Stimulated activated naive B cell treated with anti-CD40 and anti-IgM and Interleukin-4, amounts not matched to agents 10 μg/mL and 1 μg/mL and 100 μg/mL, for 72 hours (primary cell): ENCODE results near the gene FREM2.

Experiments used
- ATAC-seq, 2 donors: fragments of 150-1000 bp; cut with Tn5 transposase; replicated peaks; 2 replicates each; pipeline ENCODE4 v1.10.0; 2021; ENCODE audit warnings: moderate library complexity in 1 of 2
- DNase-seq: peaks from one replicate; pipeline ENCODE4 v3.0.0; 2021
- H3K27ac Mint-ChIP-seq: one replicate; pipeline ENCODE4 v1.8.0; 2022; ENCODE audit warnings: mild to moderate bottlenecking, mixed read lengths
- H3K27me3 Mint-ChIP-seq, 2 donors: one replicate each; pipeline ENCODE4 v1.8.0; 2022; ENCODE audit warnings: mixed read lengths in 2 of 2
- H3K36me3 Mint-ChIP-seq, 2 donors: one replicate each; pipeline ENCODE4 v1.8.0; 2022; ENCODE audit warnings: mixed read lengths in 2 of 2, mild to moderate bottlenecking in 1 of 2
- H3K4me1 Mint-ChIP-seq, 2 donors: one replicate each; pipeline ENCODE4 v1.8.0; 2022; ENCODE audit warnings: mixed read lengths in 2 of 2, mild to moderate bottlenecking in 1 of 2
- H3K4me3 Mint-ChIP-seq, 2 donors: one replicate each; pipeline ENCODE4 v1.8.0; 2022; ENCODE audit warnings: mild to moderate bottlenecking in 2 of 2, mixed read lengths in 2 of 2, moderate library complexity in 1 of 2
- H3K9me3 Mint-ChIP-seq, 2 donors: one replicate each; pipeline ENCODE4 v1.8.0; 2022; ENCODE audit warnings: mixed read lengths in 2 of 2, mild to moderate bottlenecking in 1 of 2

The FREM2 gene

GRCh38 chr13:38697628-38698333, 10.9 kb downstream of the FREM2 start:
- Mint-ChIP-seq H3K4me3 (no peak overlapping the region), H3K27ac (no peak overlapping the region), H3K4me1 (no peaks in the 10 kb centered on the region), H3K27me3 (no peaks in the 10 kb centered on the region), H3K9me3 (peaks cover 0 to 2% of the 10 kb centered on the region in 2 donors), H3K36me3 (no peaks in the 10 kb centered on the region)
- DNase-seq (no peak), ATAC-seq (no peak)

- H3K4me3 Mint-ChIP-seq, result no peak overlapping the region
- no peak for DNase-seq
- H3K27ac Mint-ChIP-seq, result no peak overlapping the region
- no peaks in the 10 kb centered on the region for H3K27me3 Mint-ChIP-seq
- H3K9me3 Mint-ChIP-seq, result peaks cover 0 to 2% of the 10 kb centered on the region in 2 donors
- no peaks in the 10 kb centered on the region for H3K36me3 Mint-ChIP-seq
- ATAC-seq, result no peak
- no peaks in the 10 kb centered on the region for H3K4me1 Mint-ChIP-seq
Observed at GRCh38 chr13:38700051-38700450, 13.2 kb downstream of the FREM2 start.

GRCh38 chr13:38702669-38703068, 15.8 kb downstream of the FREM2 start:
- Mint-ChIP-seq H3K27ac (no peak overlapping the region), H3K9me3 (no peaks in the 10 kb centered on the region), H3K4me1 (no peaks in the 10 kb centered on the region), H3K4me3 (no peak overlapping the region), H3K36me3 (no peaks in the 10 kb centered on the region), H3K27me3 (no peaks in the 10 kb centered on the region)
- DNase-seq, result no peak
- no peak for ATAC-seq

- no peak for DNase-seq
- Mint-ChIP-seq H3K4me1 (no peaks in the 10 kb centered on the region), H3K4me3 (no peak overlapping the region), H3K27me3 (no peaks in the 10 kb centered on the region), H3K36me3 (no peaks in the 10 kb centered on the region), H3K27ac (no peak overlapping the region), H3K9me3 (no peaks in the 10 kb centered on the region)
- no peak for ATAC-seq
Observed at GRCh38 chr13:38703255-38703654, 16.4 kb downstream of the FREM2 start.

GRCh38 chr13:38705365-38705764, 18.5 kb downstream of the FREM2 start:
- H3K9me3 Mint-ChIP-seq, result no peaks in the 10 kb centered on the region
- no peak overlapping the region for H3K4me3 Mint-ChIP-seq
- ATAC-seq, result no peak
- peaks cover 0 to 4% of the 10 kb centered on the region in 2 donors for H3K27me3 Mint-ChIP-seq
- no peaks in the 10 kb centered on the region for H3K36me3 Mint-ChIP-seq
- H3K4me1 Mint-ChIP-seq, result no peaks in the 10 kb centered on the region
- H3K27ac Mint-ChIP-seq, result no peak overlapping the region
- DNase-seq, result no peak

- no peak overlapping the region for H3K27ac Mint-ChIP-seq
- no peak for ATAC-seq
- H3K4me1 Mint-ChIP-seq, result no peaks in the 10 kb centered on the region
Observed at GRCh38 chr13:38707460-38707859, 20.6 kb downstream of the FREM2 start.

GRCh38 chr13:38713046-38713445, 26.2 kb downstream of the FREM2 start:
- ATAC-seq, result no peak
- no peaks in the 10 kb centered on the region for H3K36me3 Mint-ChIP-seq
- H3K9me3 Mint-ChIP-seq, result no peaks in the 10 kb centered on the region
- no peaks in the 10 kb centered on the region for H3K4me1 Mint-ChIP-seq
- H3K4me3 Mint-ChIP-seq, result no peak overlapping the region
- peaks cover 0 to 4% of the 10 kb centered on the region in 2 donors for H3K27me3 Mint-ChIP-seq
- H3K27ac Mint-ChIP-seq, result no peak overlapping the region
- no peak for DNase-seq

More at GRCh38 chr13:38707460-38707859, 20.6 kb downstream of the FREM2 start:
- H3K36me3 Mint-ChIP-seq, result no peaks in the 10 kb centered on the region
- no peak for DNase-seq
- no peak overlapping the region for H3K4me3 Mint-ChIP-seq
- peaks cover 0 to 4% of the 10 kb centered on the region in 2 donors for H3K27me3 Mint-ChIP-seq
- no peaks in the 10 kb centered on the region for H3K9me3 Mint-ChIP-seq

- no peaks in the 10 kb centered on the region for H3K36me3 Mint-ChIP-seq
- DNase-seq (no peak), ATAC-seq (no peak)
- no peaks in the 10 kb centered on the region for H3K4me1 Mint-ChIP-seq
- no peaks in the 10 kb centered on the region for H3K9me3 Mint-ChIP-seq
- no peak overlapping the region for H3K27ac Mint-ChIP-seq
- peaks cover 0 to 11% of the 10 kb centered on the region in 2 donors for H3K27me3 Mint-ChIP-seq
- H3K4me3 Mint-ChIP-seq, result no peak overlapping the region
Observed at GRCh38 chr13:38718374-38718773, 31.5 kb downstream of the FREM2 start.

GRCh38 chr13:38730332-38730731, 43.5 kb downstream of the FREM2 start:
- H3K9me3 Mint-ChIP-seq, result no peaks in the 10 kb centered on the region
- DNase-seq, result no peak
- H3K27me3 Mint-ChIP-seq, result peaks cover 0 to 5% of the 10 kb centered on the region in 2 donors
- H3K27ac Mint-ChIP-seq, result no peak overlapping the region
- H3K4me1 Mint-ChIP-seq, result no peaks in the 10 kb centered on the region
- no peaks in the 10 kb centered on the region for H3K36me3 Mint-ChIP-seq
- ATAC-seq, result no peak
- H3K4me3 Mint-ChIP-seq, result no peak overlapping the region

- no peaks in the 10 kb centered on the region for H3K36me3 Mint-ChIP-seq
- no peaks in the 10 kb centered on the region for H3K4me1 Mint-ChIP-seq
- H3K27ac Mint-ChIP-seq, result no peak overlapping the region
- peaks cover 0 to 9% of the 10 kb centered on the region in 2 donors for H3K27me3 Mint-ChIP-seq
- H3K4me3 Mint-ChIP-seq, result no peak overlapping the region
- no peaks in the 10 kb centered on the region for H3K9me3 Mint-ChIP-seq
- ATAC-seq, result no peak
- DNase-seq, result no peak
Observed at GRCh38 chr13:38733146-38733545, 46.3 kb downstream of the FREM2 start.

- H3K36me3 Mint-ChIP-seq, result no peaks in the 10 kb centered on the region
- no peak overlapping the region for H3K4me3 Mint-ChIP-seq
- DNase-seq, result no peak
- H3K4me1 Mint-ChIP-seq, result no peaks in the 10 kb centered on the region
- no peak overlapping the region for H3K27ac Mint-ChIP-seq
- no peak for ATAC-seq
- no peaks in the 10 kb centered on the region for H3K9me3 Mint-ChIP-seq
- H3K27me3 Mint-ChIP-seq, result peaks cover 0 to 9% of the 10 kb centered on the region in 2 donors
Observed at GRCh38 chr13:38735665-38736440, 49.0 kb downstream of the FREM2 start.

- ATAC-seq, result no peak
- H3K36me3 Mint-ChIP-seq, result no peaks in the 10 kb centered on the region
- H3K9me3 Mint-ChIP-seq, result no peaks in the 10 kb centered on the region
- no peak overlapping the region for H3K27ac Mint-ChIP-seq
- no peaks in the 10 kb centered on the region for H3K27me3 Mint-ChIP-seq
- H3K4me3 Mint-ChIP-seq, result no peak overlapping the region
- H3K4me1 Mint-ChIP-seq, result no peaks in the 10 kb centered on the region
- no peak for DNase-seq
Observed at GRCh38 chr13:38743466-38743865, 56.6 kb downstream of the FREM2 start.

GRCh38 chr13:38752686-38753085, 65.8 kb downstream of the FREM2 start:
- no peak overlapping the region for H3K27ac Mint-ChIP-seq
- no peak for DNase-seq
- peaks cover 0 to 4% of the 10 kb centered on the region in 2 donors for H3K27me3 Mint-ChIP-seq
- no peak overlapping the region for H3K4me3 Mint-ChIP-seq
- no peaks in the 10 kb centered on the region for H3K36me3 Mint-ChIP-seq
- no peak for ATAC-seq
- H3K4me1 Mint-ChIP-seq, result no peaks in the 10 kb centered on the region
- H3K9me3 Mint-ChIP-seq, result no peaks in the 10 kb centered on the region

GRCh38 chr13:38753878-38754277, 67.0 kb downstream of the FREM2 start:
- no peaks in the 10 kb centered on the region for H3K36me3 Mint-ChIP-seq
- no peaks in the 10 kb centered on the region for H3K4me1 Mint-ChIP-seq
- no peaks in the 10 kb centered on the region for H3K9me3 Mint-ChIP-seq
- H3K4me3 Mint-ChIP-seq, result no peak overlapping the region
- no peak overlapping the region for H3K27ac Mint-ChIP-seq
- peaks cover 0 to 4% of the 10 kb centered on the region in 2 donors for H3K27me3 Mint-ChIP-seq
- DNase-seq (no peak), ATAC-seq (no peak)

GRCh38 chr13:38755793-38756192, 68.9 kb downstream of the FREM2 start:
- H3K27ac Mint-ChIP-seq, result no peak overlapping the region

More at GRCh38 chr13:38755793-38756192, 68.9 kb downstream of the FREM2 start:
- no peak overlapping the region for H3K4me3 Mint-ChIP-seq
- H3K36me3 Mint-ChIP-seq, result no peaks in the 10 kb centered on the region
- H3K27me3 Mint-ChIP-seq, result no peaks in the 10 kb centered on the region
- H3K4me1 Mint-ChIP-seq, result no peaks in the 10 kb centered on the region
- no peak for ATAC-seq
- H3K9me3 Mint-ChIP-seq, result no peaks in the 10 kb centered on the region
- no peak for DNase-seq
